Stimulated activated CD4-positive, alpha-beta T cell treated with anti-CD3 and anti-CD28 coated beads, Interleukin-1b, Interleukin-23, amount 100 ng/mL, for 24 hours (primary cell): Measurements from ENCODE around the gene OR13C5.

Source experiments
- DNase-seq, 4 experiments: peaks; one replicate each; pipeline ENCODE4 v3.0.0-alpha.2; 2020; ENCODE audit warnings: low read depth in 4 of 4, low spot score in 1 of 4

The OR13C5 gene

DNA sequence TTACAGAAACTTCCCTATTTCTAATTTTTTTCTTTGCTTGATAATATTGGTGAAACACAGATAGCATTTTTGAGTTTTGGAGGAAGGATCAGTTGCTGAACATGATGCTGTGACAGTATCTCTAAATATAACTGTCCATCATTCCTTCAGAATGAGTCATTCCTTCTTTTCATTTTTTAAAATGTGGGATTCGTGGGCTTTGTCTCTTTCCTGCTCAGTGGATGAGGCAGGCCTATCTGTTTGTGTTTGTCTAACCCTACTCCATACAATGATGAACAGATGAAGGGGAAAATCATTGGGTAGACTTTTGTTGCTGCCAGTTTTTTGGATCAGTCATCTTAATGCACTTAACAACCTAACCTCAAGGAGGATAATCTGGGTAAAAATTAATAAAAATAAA lies 46.0 kb downstream of the OR13C5 start:
- no peak for DNase-seq
